ENCODE results near the gene KERA.
"Not testable (repeated sequence)": the region's sequence is repeated elsewhere in the genome, so short reads cannot be mapped to it uniquely, and the experiment has no call there.

The KERA gene

GRCh38 chr12:91093341-91093740, 35.5 kb upstream of the KERA start:
- DNase-seq (ENCODE audit: low read depth), result no peak
- TF ChIP-seq CTCF (IDR thresholded peaks at IDR 0.05; ENCODE audit: low read length, missing control alignments), result no peak
- no peak overlapping the region for H3K4me3 ChIP-seq (replicated peaks; ENCODE audit: low read depth, low read length)

- H3K4me3 ChIP-seq (replicated peaks; ENCODE audit: low read depth, low read length), result no peak overlapping the region
- TF ChIP-seq CTCF (IDR thresholded peaks at IDR 0.05; ENCODE audit: low read length, missing control alignments), result no peak
- no peak for DNase-seq (ENCODE audit: low read depth)
Measured at GRCh38 chr12:91091916-91092715, 34.3 kb upstream of the KERA start.

GRCh38 chr12:91089953-91090352, 32.1 kb upstream of the KERA start:
- H3K4me3 ChIP-seq (replicated peaks; ENCODE audit: low read depth, low read length); DNase-seq (ENCODE audit: low read depth): not testable (repeated sequence)

- TF ChIP-seq CTCF (IDR thresholded peaks at IDR 0.05; ENCODE audit: low read length, missing control alignments), result no peak
- no peak overlapping the region for H3K4me3 ChIP-seq (replicated peaks; ENCODE audit: low read depth, low read length)
- no peak for DNase-seq (ENCODE audit: low read depth)
Measured at GRCh38 chr12:91080041-91080440, 22.2 kb upstream of the KERA start.

GRCh38 chr12:91078501-91078900, 20.7 kb upstream of the KERA start:
- H3K4me3 ChIP-seq (replicated peaks; ENCODE audit: low read depth, low read length), result no peak overlapping the region
- no peak for DNase-seq (ENCODE audit: low read depth)
- no peak for TF ChIP-seq CTCF (IDR thresholded peaks at IDR 0.05; ENCODE audit: low read length, missing control alignments)

- TF ChIP-seq CTCF (IDR thresholded peaks at IDR 0.05; ENCODE audit: low read length, missing control alignments), result no peak
- H3K4me3 ChIP-seq (replicated peaks; ENCODE audit: low read depth, low read length), result no peak overlapping the region
- no peak for DNase-seq (ENCODE audit: low read depth)
Measured at GRCh38 chr12:91077228-91077954, 19.6 kb upstream of the KERA start.

- no peak for TF ChIP-seq CTCF (IDR thresholded peaks at IDR 0.05; ENCODE audit: low read length, missing control alignments)
Measured at GRCh38 chr12:91074851-91075250, 17.0 kb upstream of the KERA start.

More at GRCh38 chr12:91074851-91075250, 17.0 kb upstream of the KERA start:
- H3K4me3 ChIP-seq (replicated peaks; ENCODE audit: low read depth, low read length), result no peak overlapping the region
- no peak for DNase-seq (ENCODE audit: low read depth)

All from fibroblast of pulmonary artery (primary cell).